Ascending aorta (tissue), 2 donors: Measurements from ENCODE around the gene GDNF. TPM values are rescaled to one million over a fixed set of nuclear protein-coding genes. Genes with fewer than 3 reads are reported as not detected.

ENCODE experiments used
- DNase-seq, 2 donors: peaks; one replicate each; pipeline ENCODE4 v3.0.0-alpha.2; 2019; ENCODE audit warnings: low spot score in 2 of 2
- H3K27ac ChIP-seq, 2 donors: fragments of 200-600 bp; sonication (generic); one replicate each; pipeline ENCODE4 v1.5.1; 2016 to 2017; ENCODE audit warnings: mild to moderate bottlenecking in 1 of 2
- H3K27me3 ChIP-seq: fragments of 200-600 bp; sonication (generic); one replicate; pipeline ENCODE4 v1.5.1; 2017
- H3K36me3 ChIP-seq, 2 donors: fragments of 200-600 bp; sonication (generic); one replicate each; pipeline ENCODE4 v1.5.1; 2016
- H3K4me1 ChIP-seq, 2 donors: fragments of 200-600 bp; sonication (generic); one replicate each; pipeline ENCODE4 v1.5.1; 2016 to 2017; ENCODE audit warnings: mild to moderate bottlenecking in 1 of 2
- H3K4me3 ChIP-seq, 2 donors: fragments of 200-600 bp; sonication (generic); one replicate each; pipeline ENCODE4 v1.5.1; 2016 to 2017; ENCODE audit warnings: mild to moderate bottlenecking in 1 of 2
- H3K9me3 ChIP-seq, 2 donors: fragments of 200-600 bp; sonication (generic); one replicate each; pipeline ENCODE4 v1.5.1; 2016
- CTCF ChIP-seq, 3 experiments: fragments of 200-600 bp in 2 of 3; fragments of 450-650 bp in 1 of 3; sonication (generic) in 2 of 3; IDR thresholded peaks; one replicate each; pipeline ENCODE4 v1.5.1; 2016 to 2019; ENCODE audit warnings: antibody characterized with exemption in 3 of 3, mild to moderate bottlenecking in 1 of 3, moderate library complexity in 1 of 3
- intact Hi-C: fragments of 100-400 bp; cut with DNase I; formaldehyde crosslinking; loops from one replicate; pipeline ENCODE4 v1.15.1; 2023
- total RNA-seq: library from RNA; depleted of rRNA; stranded (reverse); fragments of >200 nt; gene quantifications from one replicate; pipeline ENCODE4 v1.1.0, GENCODE V29; 2016

The GDNF gene
- total RNA-seq, 1 donor from 2014 or later, result not detected

- intact Hi-C loops, result no loop called here
- no peak overlapping the region for H3K4me3 ChIP-seq
- TF ChIP-seq CTCF (IDR thresholded peaks at IDR 0.05), result no peak
- no peaks in the 10 kb centered on the region for H3K4me1 ChIP-seq
- DNase-seq, result no peak
- H3K9me3 ChIP-seq, result no peaks in the 10 kb centered on the region
- H3K27ac ChIP-seq, result no peak overlapping the region
- H3K36me3 ChIP-seq, result no peaks in the 10 kb centered on the region
- no peaks in the 10 kb centered on the region for H3K27me3 ChIP-seq
Observed at GRCh38 chr5:37807621-37808301, 32.1 kb downstream of the GDNF start.

- intact Hi-C loops, result no loop called here
- Histone ChIP-seq H3K4me1 (no peaks in the 10 kb centered on the region), H3K27ac (no peak overlapping the region), H3K9me3 (no peaks in the 10 kb centered on the region), H3K36me3 (no peaks in the 10 kb centered on the region), H3K27me3 (no peaks in the 10 kb centered on the region), H3K4me3 (no peak overlapping the region)
- no peak for DNase-seq
- TF ChIP-seq CTCF (IDR thresholded peaks at IDR 0.05), result no peak
Observed at GRCh38 chr5:37807015-37807414, 32.8 kb downstream of the GDNF start.

GRCh38 chr5:37806476-37806875 lies 33.4 kb downstream of the GDNF start:
- Histone ChIP-seq H3K4me3 (no peak overlapping the region), H3K27me3 (no peaks in the 10 kb centered on the region), H3K9me3 (no peaks in the 10 kb centered on the region), H3K36me3 (no peaks in the 10 kb centered on the region), H3K4me1 (no peaks in the 10 kb centered on the region), H3K27ac (no peak overlapping the region)
- intact Hi-C loops, result no loop called here
- no peak for TF ChIP-seq CTCF (IDR thresholded peaks at IDR 0.05)
- no peak for DNase-seq

- intact Hi-C loops, result no loop called here
- no peak for TF ChIP-seq CTCF (IDR thresholded peaks at IDR 0.05)
- Histone ChIP-seq H3K27me3 (no peaks in the 10 kb centered on the region), H3K27ac (no peak overlapping the region), H3K4me1 (no peaks in the 10 kb centered on the region), H3K9me3 (no peaks in the 10 kb centered on the region), H3K4me3 (no peak overlapping the region), H3K36me3 (no peaks in the 10 kb centered on the region)
- DNase-seq, result no peak
Observed at GRCh38 chr5:37806016-37806415, 33.8 kb downstream of the GDNF start.

GRCh38 chr5:37804401-37804800 lies 35.4 kb downstream of the GDNF start:
- H3K9me3 ChIP-seq, result no peaks in the 10 kb centered on the region
- H3K4me3 ChIP-seq, result no peak overlapping the region
- no peak for TF ChIP-seq CTCF (IDR thresholded peaks at IDR 0.05)
- H3K27me3 ChIP-seq, result no peaks in the 10 kb centered on the region
- intact Hi-C loops, result no loop called here
- DNase-seq, result no peak
- no peaks in the 10 kb centered on the region for H3K36me3 ChIP-seq
- H3K4me1 ChIP-seq, result no peaks in the 10 kb centered on the region
- H3K27ac ChIP-seq, result no peak overlapping the region

GRCh38 chr5:37803487-37803886 lies 36.4 kb downstream of the GDNF start:
- no peak for DNase-seq
- no peak overlapping the region for H3K4me3 ChIP-seq
- no peaks in the 10 kb centered on the region for H3K27me3 ChIP-seq
- intact Hi-C loops, result no loop called here
- no peak for TF ChIP-seq CTCF (IDR thresholded peaks at IDR 0.05)
- no peaks in the 10 kb centered on the region for H3K36me3 ChIP-seq
- no peaks in the 10 kb centered on the region for H3K4me1 ChIP-seq
- no peaks in the 10 kb centered on the region for H3K9me3 ChIP-seq
- no peak overlapping the region for H3K27ac ChIP-seq
